ENCODE data around the gene TMEFF2. TPM values are rescaled to one million over a fixed set of nuclear protein-coding genes. Genes with fewer than 3 reads are reported as not detected.

The TMEFF2 gene
- total RNA-seq, 4 donors from 2014 or later: 0.20 TPM; not detected in 3

DNA sequence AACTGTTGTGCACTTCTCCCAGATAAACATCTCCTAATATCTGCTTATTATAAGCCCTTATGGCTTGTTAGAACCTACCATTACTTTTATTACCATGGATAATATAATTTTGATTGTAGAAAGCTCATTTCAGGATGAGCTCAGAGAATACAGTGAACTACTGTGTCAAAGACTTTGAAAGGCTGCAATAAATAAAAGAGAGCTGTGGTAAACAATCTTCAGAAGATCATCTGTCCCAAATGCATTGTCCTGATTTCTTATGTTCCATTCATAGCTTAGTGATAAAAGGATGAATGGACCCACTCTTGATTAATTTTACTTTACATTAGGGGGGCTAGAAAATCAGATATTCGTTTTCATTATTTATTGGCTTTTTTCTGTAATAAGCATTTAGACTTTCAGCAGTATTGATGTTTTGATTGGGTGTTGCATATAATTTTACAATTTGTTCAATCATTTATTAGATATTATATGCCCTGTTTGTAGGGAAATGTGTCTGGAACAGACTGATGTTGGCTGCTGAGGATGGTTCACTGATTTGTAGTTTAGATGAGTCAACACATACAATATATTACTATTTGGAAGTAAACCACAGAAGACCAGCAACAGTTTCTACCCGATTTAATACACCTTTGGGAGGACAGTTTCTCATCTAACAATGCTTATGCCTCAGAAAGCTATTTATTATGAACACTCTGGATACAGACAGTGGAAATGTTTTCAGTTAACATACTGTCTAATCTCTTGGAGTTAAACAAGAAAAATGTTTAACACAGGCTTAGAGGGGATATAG is 147.2 kb downstream of the TMEFF2 start:
- no peak overlapping the region for H3K4me3 ChIP-seq
- intact Hi-C loops (cut with DNase I; ENCODE audit: low total_unique reads): no loop called here
- no peaks in the 10 kb centered on the region for H3K9me3 ChIP-seq
- no peak for TF ChIP-seq POLR2A (IDR thresholded peaks at IDR 0.05)
- TF ChIP-seq, protein P1, sequence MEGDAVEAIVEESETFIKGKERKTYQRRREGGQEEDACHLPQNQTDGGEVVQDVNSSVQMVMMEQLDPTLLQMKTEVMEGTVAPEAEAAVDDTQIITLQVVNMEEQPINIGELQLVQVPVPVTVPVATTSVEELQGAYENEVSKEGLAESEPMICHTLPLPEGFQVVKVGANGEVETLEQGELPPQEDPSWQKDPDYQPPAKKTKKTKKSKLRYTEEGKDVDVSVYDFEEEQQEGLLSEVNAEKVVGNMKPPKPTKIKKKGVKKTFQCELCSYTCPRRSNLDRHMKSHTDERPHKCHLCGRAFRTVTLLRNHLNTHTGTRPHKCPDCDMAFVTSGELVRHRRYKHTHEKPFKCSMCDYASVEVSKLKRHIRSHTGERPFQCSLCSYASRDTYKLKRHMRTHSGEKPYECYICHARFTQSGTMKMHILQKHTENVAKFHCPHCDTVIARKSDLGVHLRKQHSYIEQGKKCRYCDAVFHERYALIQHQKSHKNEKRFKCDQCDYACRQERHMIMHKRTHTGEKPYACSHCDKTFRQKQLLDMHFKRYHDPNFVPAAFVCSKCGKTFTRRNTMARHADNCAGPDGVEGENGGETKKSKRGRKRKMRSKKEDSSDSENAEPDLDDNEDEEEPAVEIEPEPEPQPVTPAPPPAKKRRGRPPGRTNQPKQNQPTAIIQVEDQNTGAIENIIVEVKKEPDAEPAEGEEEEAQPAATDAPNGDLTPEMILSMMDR (IDR thresholded peaks at IDR 0.05 in 4 of 5, conservative IDR thresholded peaks at IDR 0.05 in 1 of 5): no peak
- ATAC-seq (no peak), DNase-seq (no peak)
- H3K4me1 ChIP-seq: peaks cover 0 to 3% of the 10 kb centered on the region in 2 donors
- in situ Hi-C loops (cut with MboI; ENCODE audit: low sequenced_read_pairs in 4 of 4): no loop called here
- no peaks in the 10 kb centered on the region for H3K27me3 ChIP-seq
- H3K36me3 ChIP-seq: no peaks in the 10 kb centered on the region
- H3K27ac ChIP-seq: no peak overlapping the region

DNA sequence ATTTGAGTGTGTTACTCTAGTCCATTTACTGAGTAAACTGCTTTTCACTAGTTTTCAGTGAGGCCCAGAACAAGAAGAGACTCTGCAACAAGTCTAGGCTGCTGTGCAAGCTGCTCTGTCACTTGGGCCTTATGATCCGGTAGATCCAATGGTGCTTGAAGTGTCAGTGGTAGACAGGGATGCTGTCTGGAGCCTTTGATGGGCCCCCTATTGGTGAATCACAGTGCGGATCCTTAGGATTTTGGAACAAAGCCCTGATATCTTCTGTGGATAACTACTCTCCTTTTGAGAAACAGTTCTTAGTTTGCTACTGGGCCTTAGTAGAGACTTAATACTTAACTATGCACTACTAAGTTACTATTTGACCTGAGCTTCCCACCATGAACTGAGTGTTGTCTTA is 150.2 kb downstream of the TMEFF2 start:
- Histone ChIP-seq H3K27me3 (no peaks in the 10 kb centered on the region), H3K9me3 (no peaks in the 10 kb centered on the region), H3K4me1 (no peaks in the 10 kb centered on the region), H3K4me3 (no peak overlapping the region), H3K36me3 (no peaks in the 10 kb centered on the region), H3K27ac (no peak overlapping the region)
- no peak for TF ChIP-seq POLR2A (IDR thresholded peaks at IDR 0.05)
- TF ChIP-seq, protein P1 (IDR thresholded peaks at IDR 0.05 in 4 of 5, conservative IDR thresholded peaks at IDR 0.05 in 1 of 5): no peak
- DNase-seq: no peak
- in situ Hi-C loops (cut with MboI; ENCODE audit: low sequenced_read_pairs in 4 of 4): no loop called here
- intact Hi-C loops (cut with DNase I; ENCODE audit: low total_unique reads): no loop called here
- ATAC-seq: no peak

DNA sequence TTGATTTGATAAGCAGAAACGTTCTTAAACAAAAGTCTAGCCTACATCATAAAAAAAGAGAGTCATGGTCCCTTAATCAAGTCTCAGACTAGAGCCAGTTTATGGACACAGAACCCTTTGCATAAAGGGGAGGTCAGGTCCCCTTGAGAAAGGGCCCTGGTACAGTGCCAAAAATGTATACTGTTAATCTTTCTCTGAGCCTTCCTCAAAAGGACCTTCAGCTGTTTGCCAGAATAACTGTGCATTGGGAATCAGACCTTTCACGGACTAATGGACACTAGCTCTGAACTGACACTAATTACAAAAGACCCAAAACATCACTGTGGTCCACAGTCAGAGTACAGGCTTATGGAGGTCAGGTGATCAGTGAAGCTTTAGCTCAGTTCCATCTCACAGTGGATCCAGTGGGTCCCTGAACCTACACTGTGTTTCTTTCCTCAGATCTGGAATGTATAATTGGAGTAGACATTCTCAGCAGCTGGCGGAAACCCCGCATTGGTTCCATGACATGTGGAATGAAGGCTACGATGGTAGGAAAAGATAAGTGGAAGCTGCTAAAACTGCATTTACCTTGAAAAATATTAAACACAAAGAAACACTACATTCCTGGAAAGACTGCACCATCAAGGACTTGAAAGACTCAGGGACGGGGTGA is 151.4 kb downstream of the TMEFF2 start:
- TF ChIP-seq, protein P1 (IDR thresholded peaks at IDR 0.05 in 4 of 5, conservative IDR thresholded peaks at IDR 0.05 in 1 of 5): no peak
- no peak for TF ChIP-seq POLR2A (IDR thresholded peaks at IDR 0.05)
- no peak for ATAC-seq
- H3K36me3 ChIP-seq: no peaks in the 10 kb centered on the region
- intact Hi-C loops (cut with DNase I; ENCODE audit: low total_unique reads) (no loop called here), in situ Hi-C loops (cut with MboI; ENCODE audit: low sequenced_read_pairs in 4 of 4) (no loop called here)
- no peaks in the 10 kb centered on the region for H3K27me3 ChIP-seq
- H3K4me3 ChIP-seq: no peak overlapping the region
- H3K4me1 ChIP-seq: no peaks in the 10 kb centered on the region
- DNase-seq: no peak
- H3K9me3 ChIP-seq: no peaks in the 10 kb centered on the region
- H3K27ac ChIP-seq: no peak overlapping the region

DNA sequence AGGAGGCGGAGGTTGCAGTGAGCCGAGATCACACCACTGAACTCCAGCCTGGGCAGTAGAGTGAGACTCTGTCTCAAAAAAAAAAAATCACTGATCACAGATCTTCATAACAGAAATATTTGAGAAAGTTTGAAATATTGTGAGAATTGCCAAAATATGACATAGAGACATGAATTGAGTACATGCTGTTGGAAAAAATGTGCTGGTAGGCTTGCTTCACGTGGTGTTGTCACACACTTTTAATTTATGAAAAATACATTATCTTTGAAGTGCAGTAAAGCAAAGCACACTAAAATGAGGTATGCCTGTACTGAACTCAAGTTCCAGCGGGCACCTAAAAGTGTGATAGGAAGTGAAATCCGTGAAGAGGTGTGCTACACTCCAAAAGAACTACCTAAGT is 152.6 kb downstream of the TMEFF2 start:
- H3K9me3 ChIP-seq: no peaks in the 10 kb centered on the region
- H3K27ac ChIP-seq: no peak overlapping the region
- H3K36me3 ChIP-seq: no peaks in the 10 kb centered on the region
- no peaks in the 10 kb centered on the region for H3K4me1 ChIP-seq
- no peaks in the 10 kb centered on the region for H3K27me3 ChIP-seq
- ATAC-seq (no peak), DNase-seq (no peak)
- intact Hi-C loops (cut with DNase I; ENCODE audit: low total_unique reads) (no loop called here), in situ Hi-C loops (cut with MboI; ENCODE audit: low sequenced_read_pairs in 4 of 4) (no loop called here)
- H3K4me3 ChIP-seq: no peak overlapping the region
- no peak for TF ChIP-seq POLR2A (IDR thresholded peaks at IDR 0.05)
- TF ChIP-seq, protein P1 (IDR thresholded peaks at IDR 0.05 in 4 of 5, conservative IDR thresholded peaks at IDR 0.05 in 1 of 5): no peak

Measured in gastrocnemius medialis (tissue), 4 donors.